IMR-90 (cell line): ENCODE results near the gene VAT1. TPM values are rescaled to one million over a fixed set of nuclear protein-coding genes. Genes with fewer than 3 reads are reported as not detected.

Experiments used
- ATAC-seq: fragments of 200-7000 bp; cut with Tn5 transposase; 2 replicates; pipeline ENCODE4 v1.9.1; 2020; ENCODE audit warnings: low read depth, mild to moderate bottlenecking, moderate library complexity
- BruUV-seq: library from RNA; stranded (reverse); fragments of 400-500 nt; replicated peaks from 2 replicates; lab custom pipeline; 2021; lab: Mats Ljungman, UMichigan
- CTCF ChIA-PET: fragments of 300-600 bp; formaldehyde crosslinking; extraction: SDS; loops from one replicate; lab custom pipeline; 2021; ENCODE audit warnings: antibody characterized with exemption; lab: Yijun Ruan, JAX
- POLR2A ChIA-PET: fragments of 300-600 bp; sonication (Branson Sonifier 250); formaldehyde crosslinking; loops from one replicate; lab custom pipeline; 2022; ENCODE audit warnings: antibody characterized with exemption; ENCODE audit not compliant: unreplicated experiment; lab: Charles Lee
- DNase-seq: peaks from one replicate; pipeline ENCODE4 v3.0.0; 2013
- H2AFZ ChIP-seq: replicated peaks from 2 replicates; pipeline ENCODE3; 2013; ENCODE audit warnings: low read length, mild to moderate bottlenecking; ENCODE audit not compliant: poor library complexity
- H2AK5ac ChIP-seq: 2 replicates; pipeline ENCODE4 v1.6.1; 2013; ENCODE audit warnings: low read depth, low read length, inconsistent platforms
- H2AK9ac ChIP-seq: replicated peaks from 2 replicates; pipeline ENCODE3; 2013; ENCODE audit warnings: mild to moderate bottlenecking, low read depth, low read length, moderate library complexity; ENCODE audit not compliant: poor library complexity
- H2BK120ac ChIP-seq: 2 replicates; pipeline ENCODE4 v1.6.1; 2013; ENCODE audit warnings: low read depth, low read length, inconsistent platforms
- H2BK15ac ChIP-seq: 3 replicates; pipeline ENCODE4 v1.6.1; 2013; ENCODE audit warnings: low read depth, low read length, inconsistent platforms
- H2BK20ac ChIP-seq: 2 replicates; pipeline ENCODE4 v1.6.1; 2013; ENCODE audit warnings: low read depth, mild to moderate bottlenecking, inconsistent platforms, low read length, moderate library complexity
- H2BK5ac ChIP-seq: 2 replicates; pipeline ENCODE4 v1.6.1; 2013; ENCODE audit warnings: mild to moderate bottlenecking, low read depth, low read length, inconsistent platforms; ENCODE audit not compliant: poor library complexity, severe bottlenecking
- H3K14ac ChIP-seq: replicated peaks from 2 replicates; pipeline ENCODE4 v1.6.1; 2013; ENCODE audit warnings: low read depth, low read length, inconsistent platforms
- H3K18ac ChIP-seq: 2 replicates; pipeline ENCODE4 v1.6.1; 2013; ENCODE audit warnings: low read depth, low read length, control low read depth
- H3K23ac ChIP-seq: 2 replicates; pipeline ENCODE4 v1.6.1; 2013; ENCODE audit warnings: low read depth, low read length, inconsistent platforms
- H3K27ac ChIP-seq: 2 replicates; pipeline ENCODE4 v1.5.1; 2013; ENCODE audit warnings: mild to moderate bottlenecking, control low read depth, low read length; ENCODE audit not compliant: insufficient read depth
- H3K27me3 ChIP-seq: 2 replicates; pipeline ENCODE4 v1.6.1; 2013; ENCODE audit warnings: low read length; ENCODE audit not compliant: control insufficient read depth, insufficient read depth
- H3K36me3 ChIP-seq: 2 replicates; pipeline ENCODE4 v1.6.1; 2013; ENCODE audit warnings: low read length, mixed read lengths; ENCODE audit not compliant: control insufficient read depth, insufficient read depth
- H3K4ac ChIP-seq: 2 replicates; pipeline ENCODE4 v1.6.1; 2013; ENCODE audit warnings: low read depth, low read length, inconsistent platforms
- H3K4me1 ChIP-seq: 2 replicates; pipeline ENCODE4 v1.6.1; 2013; ENCODE audit warnings: low read length, mixed read lengths; ENCODE audit not compliant: control insufficient read depth, insufficient read depth
- H3K4me2 ChIP-seq: 2 replicates; pipeline ENCODE4 v1.6.1; 2013; ENCODE audit warnings: low read depth, mild to moderate bottlenecking, control low read depth, low read length, moderate library complexity
- H3K4me3 ChIP-seq: 2 replicates; pipeline ENCODE4 v1.5.1; 2013; ENCODE audit warnings: low read depth, mild to moderate bottlenecking, control low read depth, low read length, moderate library complexity; ENCODE audit not compliant: insufficient read depth
- H3K56ac ChIP-seq: 2 replicates; pipeline ENCODE4 v1.6.1; 2013; ENCODE audit warnings: low read length, inconsistent platforms; ENCODE audit not compliant: insufficient read depth; ENCODE audit errors: extremely low read depth
- H3K79me1 ChIP-seq, 2 experiments: 2 replicates each; pipeline ENCODE4 v1.6.1; 2013; ENCODE audit warnings: low read length in 2 of 2, inconsistent platforms in 1 of 2, low read depth in 1 of 2
- H3K9ac ChIP-seq: 2 replicates; pipeline ENCODE4 v1.6.1; 2013; ENCODE audit warnings: low read depth, low read length, control low read depth
- H3K9me1 ChIP-seq: 2 replicates; pipeline ENCODE4 v1.6.1; 2013; ENCODE audit warnings: low read length, inconsistent platforms; ENCODE audit not compliant: insufficient read depth
- H3K9me3 ChIP-seq: 2 replicates; pipeline ENCODE4 v1.6.1; 2013; ENCODE audit warnings: low read length; ENCODE audit not compliant: control insufficient read depth, insufficient read depth
- H4K20me1 ChIP-seq: 2 replicates; pipeline ENCODE4 v1.6.1; 2013; ENCODE audit warnings: low read length, inconsistent platforms; ENCODE audit not compliant: insufficient read depth
- H4K5ac ChIP-seq: 2 replicates; pipeline ENCODE4 v1.6.1; 2013; ENCODE audit warnings: mild to moderate bottlenecking, low read depth, low read length, control low read depth
- H4K8ac ChIP-seq, 2 experiments: 2 replicates each; pipeline ENCODE4 v1.6.1; 2013; ENCODE audit warnings: low read depth in 2 of 2, low read length in 2 of 2, control low read depth in 1 of 2, inconsistent platforms in 1 of 2
- H4K91ac ChIP-seq: 2 replicates; pipeline ENCODE4 v1.6.1; 2013; ENCODE audit warnings: low read depth, low read length, inconsistent platforms; ENCODE audit not compliant: insufficient read depth
- BHLHE40 ChIP-seq: fragments of 150-350 bp; IDR thresholded peaks from 2 replicates; pipeline ENCODE4 v1.6.1; 2016; ENCODE audit warnings: mild to moderate bottlenecking, low read depth, low read length
- CEBPB ChIP-seq: IDR thresholded peaks from 2 replicates; pipeline ENCODE4 v1.6.1; 2012; ENCODE audit warnings: low read depth, low read length, improper control_type of control experiment
- CHD1 ChIP-seq: IDR thresholded peaks from 2 replicates; pipeline ENCODE4 v1.6.1; 2012; ENCODE audit warnings: low read depth, low read length, improper control_type of control experiment
- FOS ChIP-seq: fragments of 150-350 bp; IDR thresholded peaks from 2 replicates; pipeline ENCODE4 v1.6.1; 2016; ENCODE audit warnings: low read depth, low read length
- MAFK ChIP-seq: IDR thresholded peaks from 2 replicates; pipeline ENCODE4 v1.6.1; 2012; ENCODE audit warnings: low read depth, low read length, improper control_type of control experiment
- MAZ ChIP-seq: IDR thresholded peaks from 2 replicates; pipeline ENCODE4 v1.6.1; 2012; ENCODE audit warnings: low read depth, mild to moderate bottlenecking, low read length, improper control_type of control experiment, moderate library complexity, borderline replicate concordance
- MXI1 ChIP-seq: IDR thresholded peaks from 2 replicates; pipeline ENCODE4 v1.6.1; 2012; ENCODE audit warnings: low read depth, mild to moderate bottlenecking, low read length, moderate library complexity, borderline replicate concordance
- NFE2L2 ChIP-seq: fragments of 150-350 bp; IDR thresholded peaks from 2 replicates; pipeline ENCODE4 v1.6.1; 2016; ENCODE audit warnings: low read depth, mild to moderate bottlenecking, low read length
- POLR2A ChIP-seq: IDR thresholded peaks from 2 replicates; pipeline ENCODE4 v1.6.1; 2012; ENCODE audit warnings: mild to moderate bottlenecking, low read depth, low read length
- RAD21 ChIP-seq: IDR thresholded peaks from 2 replicates; pipeline ENCODE4 v1.6.1; 2012; ENCODE audit warnings: low read length, improper control_type of control experiment
- RCOR1 ChIP-seq: IDR thresholded peaks from 2 replicates; pipeline ENCODE4 v1.6.1; 2012; ENCODE audit warnings: mild to moderate bottlenecking, low read length, improper control_type of control experiment; ENCODE audit not compliant: insufficient replicate concordance
- RFX5 ChIP-seq: IDR thresholded peaks from 2 replicates; pipeline ENCODE4 v1.8.0; 2012; ENCODE audit warnings: low read depth, mild to moderate bottlenecking, low read length, moderate library complexity
- SMC3 ChIP-seq: fragments of 150-350 bp; IDR thresholded peaks from 2 replicates; pipeline ENCODE4 v1.6.1; 2016; ENCODE audit warnings: low read depth, mild to moderate bottlenecking, antibody characterized with exemption, low read length, moderate library complexity
- WGBS, 2 experiments: methylation state at CpG; one replicate each; pipeline versions ENCODE4 v1.1.5 to v1.1.7; 2013; ENCODE audit warnings: missing lambda C conversion rate in 2 of 2; ENCODE audit not compliant: insufficient read length in 1 of 2; ENCODE audit errors: extremely low coverage in 2 of 2; 5-methylcytosine and 5-hydroxymethylcytosine counted together
- dilution Hi-C: fragments of 300-500 bp; cut with HindIII; formaldehyde crosslinking; loops from one replicate; pipeline ENCODE4 v1.14.3; 2018; ENCODE audit warnings: low sequenced_read_pairs; ENCODE audit not compliant: unreplicated experiment
- in situ Hi-C: fragments of 300-500 bp; cut with MboI; formaldehyde crosslinking; loops from 3 replicates; pipeline ENCODE4 v1.14.3; 2019; ENCODE audit warnings: low sequenced_read_pairs, inconsistent platforms, mixed read lengths
- intact Hi-C: fragments of 100-400 bp; cut with micrococcal nuclease; formaldehyde crosslinking; loops from 2 replicates; pipeline ENCODE4 v1.10.0; 2022
- polyA plus RNA-seq, 3 experiments: library from polyadenylated mRNA; depleted of rRNA; stranded (reverse); fragments of >200 nt; gene quantifications; 2 replicates each; pipeline ENCODE4 v1.2.3, GENCODE V29; 2012; ENCODE audit warnings: low replicate concordance in 1 of 3
- total RNA-seq: library from RNA; depleted of rRNA; stranded (reverse); fragments of >200 nt; gene quantifications from 2 replicates; pipeline ENCODE4 v1.2.3, GENCODE V29; 2012
- TF ChIP-seq, protein P1 (sequence below): conservative IDR thresholded peaks from 2 replicates; pipeline ENCODE4 v1.5.1; 2012; ENCODE audit warnings: mild to moderate bottlenecking, low read depth, low read length, improper control_type of control experiment
- TF ChIP-seq, protein P2 (sequence below): fragments of 150-350 bp; IDR thresholded peaks from 2 replicates; pipeline ENCODE4 v1.6.1; 2016; ENCODE audit warnings: low read depth, mild to moderate bottlenecking, low read length, moderate library complexity, borderline replicate concordance
- TF ChIP-seq, protein P3 (sequence below): fragments of 150-350 bp; IDR thresholded peaks from 2 replicates; pipeline ENCODE4 v1.6.1; 2017; ENCODE audit warnings: mild to moderate bottlenecking, antibody characterized with exemption, low read length, low read depth

Gene VAT1
- total and polyA plus RNA-seq, 2 of the 4 experiments (the other 2 are of a cell fraction): 97.3 to 101 TPM

DNA sequence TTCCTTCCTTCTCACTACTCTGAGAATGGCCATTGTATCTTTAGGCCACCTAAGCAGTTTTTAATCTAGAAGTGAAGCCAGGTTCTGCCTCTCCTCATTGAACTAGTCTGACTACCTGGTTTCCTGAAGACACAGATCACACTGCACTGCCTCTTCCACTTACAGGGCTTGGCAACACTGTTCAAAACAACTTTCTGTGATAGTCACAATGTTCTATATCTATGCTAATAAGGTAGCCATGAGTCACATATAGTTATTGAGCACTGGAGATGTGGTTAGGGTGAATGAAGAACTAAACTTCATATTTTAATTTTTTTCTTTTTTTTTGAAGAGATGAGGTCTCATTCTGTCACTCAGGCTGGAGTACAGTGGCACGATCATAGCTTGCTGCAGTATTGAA is 29.8 kb upstream of the VAT1 start:
- Histone ChIP-seq H3K9me3 (no peaks in the 10 kb centered on the region), H3K18ac (no peak overlapping the region), H2BK20ac (no peak overlapping the region), H4K5ac (no peak overlapping the region), H4K8ac (no peak overlapping the region), H2AK9ac (no peak overlapping the region), H2BK15ac (no peak overlapping the region), H3K56ac (no peak overlapping the region), H3K9ac (no peak overlapping the region), H3K79me1 (no peaks in the 10 kb centered on the region), H4K20me1 (no peaks in the 10 kb centered on the region), H3K9me1 (no peaks in the 10 kb centered on the region), H2BK120ac (no peak overlapping the region), H3K4ac (no peak overlapping the region), H4K91ac (no peak overlapping the region), H2AK5ac (no peak overlapping the region), H3K36me3 (no peaks in the 10 kb centered on the region; the same call in 1 of the 2 replicates), H3K4me1 (no peaks in the 10 kb centered on the region), H2AFZ (no peak overlapping the region), H3K4me3 (no peak overlapping the region), H3K23ac (no peak overlapping the region), H3K27ac (no peak overlapping the region), H3K27me3 (no peaks in the 10 kb centered on the region), H3K14ac (no peak overlapping the region), H2BK5ac (no peak overlapping the region), H3K4me2 (no peak overlapping the region)
- no TSS peak for BruUV-seq
- ATAC-seq: no peak
- TF ChIP-seq RAD21 (no peak), SMC3 (no peak), POLR2A (no peak), FOS (no peak), RCOR1 (no peak), CEBPB (no peak), BHLHE40 (no peak), CHD1 (no peak), NFE2L2 (no peak), MXI1 (no peak), MAFK (no peak), MAZ (no peak), RFX5 (no peak)
- TF ChIP-seq, protein P1, sequence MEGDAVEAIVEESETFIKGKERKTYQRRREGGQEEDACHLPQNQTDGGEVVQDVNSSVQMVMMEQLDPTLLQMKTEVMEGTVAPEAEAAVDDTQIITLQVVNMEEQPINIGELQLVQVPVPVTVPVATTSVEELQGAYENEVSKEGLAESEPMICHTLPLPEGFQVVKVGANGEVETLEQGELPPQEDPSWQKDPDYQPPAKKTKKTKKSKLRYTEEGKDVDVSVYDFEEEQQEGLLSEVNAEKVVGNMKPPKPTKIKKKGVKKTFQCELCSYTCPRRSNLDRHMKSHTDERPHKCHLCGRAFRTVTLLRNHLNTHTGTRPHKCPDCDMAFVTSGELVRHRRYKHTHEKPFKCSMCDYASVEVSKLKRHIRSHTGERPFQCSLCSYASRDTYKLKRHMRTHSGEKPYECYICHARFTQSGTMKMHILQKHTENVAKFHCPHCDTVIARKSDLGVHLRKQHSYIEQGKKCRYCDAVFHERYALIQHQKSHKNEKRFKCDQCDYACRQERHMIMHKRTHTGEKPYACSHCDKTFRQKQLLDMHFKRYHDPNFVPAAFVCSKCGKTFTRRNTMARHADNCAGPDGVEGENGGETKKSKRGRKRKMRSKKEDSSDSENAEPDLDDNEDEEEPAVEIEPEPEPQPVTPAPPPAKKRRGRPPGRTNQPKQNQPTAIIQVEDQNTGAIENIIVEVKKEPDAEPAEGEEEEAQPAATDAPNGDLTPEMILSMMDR: no peak
- TF ChIP-seq, protein P2, sequence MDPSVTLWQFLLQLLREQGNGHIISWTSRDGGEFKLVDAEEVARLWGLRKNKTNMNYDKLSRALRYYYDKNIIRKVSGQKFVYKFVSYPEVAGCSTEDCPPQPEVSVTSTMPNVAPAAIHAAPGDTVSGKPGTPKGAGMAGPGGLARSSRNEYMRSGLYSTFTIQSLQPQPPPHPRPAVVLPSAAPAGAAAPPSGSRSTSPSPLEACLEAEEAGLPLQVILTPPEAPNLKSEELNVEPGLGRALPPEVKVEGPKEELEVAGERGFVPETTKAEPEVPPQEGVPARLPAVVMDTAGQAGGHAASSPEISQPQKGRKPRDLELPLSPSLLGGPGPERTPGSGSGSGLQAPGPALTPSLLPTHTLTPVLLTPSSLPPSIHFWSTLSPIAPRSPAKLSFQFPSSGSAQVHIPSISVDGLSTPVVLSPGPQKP: no peak
- TF ChIP-seq, protein P3, sequence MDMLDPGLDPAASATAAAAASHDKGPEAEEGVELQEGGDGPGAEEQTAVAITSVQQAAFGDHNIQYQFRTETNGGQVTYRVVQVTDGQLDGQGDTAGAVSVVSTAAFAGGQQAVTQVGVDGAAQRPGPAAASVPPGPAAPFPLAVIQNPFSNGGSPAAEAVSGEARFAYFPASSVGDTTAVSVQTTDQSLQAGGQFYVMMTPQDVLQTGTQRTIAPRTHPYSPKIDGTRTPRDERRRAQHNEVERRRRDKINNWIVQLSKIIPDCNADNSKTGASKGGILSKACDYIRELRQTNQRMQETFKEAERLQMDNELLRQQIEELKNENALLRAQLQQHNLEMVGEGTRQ: no peak
- POLR2A ChIA-PET: no interaction called here
- in situ Hi-C loops (loop anchor here (25.0 kb wide), 1 partner anchor 90 kb away; the partner anchor contains the start of gene AARSD1), dilution Hi-C loops (no loop called here), intact Hi-C loops (no loop called here)
- CTCF ChIA-PET: no interaction called here
- WGBS, 2 experiments: no CpG with 5 or more reads among the region's 1 CpG
- DNase-seq: no peak
